ENCODE data around the gene CASK.

GRCh38 chrX:41722214-41722613, 201.1 kb downstream of the CASK start:
- TF ChIP-seq CTCF (IDR thresholded peaks at IDR 0.05; ENCODE audit: low read length) (no peak), EZH2phosphoT487 (IDR thresholded peaks at IDR 0.05; ENCODE audit: low read length) (no peak)
